OCI-LY1 (cell line): Measurements from ENCODE around the gene SMYD4.

Experiments used
- EZH2 ChIP-seq: fragments of 200-600 bp; sonication (generic), shearing (Covaris generic); IDR thresholded peaks from 2 replicates; pipeline ENCODE4 v1.8.0; 2017; ENCODE audit warnings: borderline replicate concordance, mixed run types, mild to moderate bottlenecking, antibody characterized with exemption, low read length, moderate library complexity, mixed read lengths
- TF ChIP-seq, protein P1 (sequence below): fragments of 200-600 bp; sonication (generic), shearing (Covaris generic); IDR thresholded peaks from 2 replicates; pipeline ENCODE4 v1.5.1; 2017; ENCODE audit warnings: mild to moderate bottlenecking, antibody characterized with exemption, low read length, moderate library complexity, mixed read lengths

DNA sequence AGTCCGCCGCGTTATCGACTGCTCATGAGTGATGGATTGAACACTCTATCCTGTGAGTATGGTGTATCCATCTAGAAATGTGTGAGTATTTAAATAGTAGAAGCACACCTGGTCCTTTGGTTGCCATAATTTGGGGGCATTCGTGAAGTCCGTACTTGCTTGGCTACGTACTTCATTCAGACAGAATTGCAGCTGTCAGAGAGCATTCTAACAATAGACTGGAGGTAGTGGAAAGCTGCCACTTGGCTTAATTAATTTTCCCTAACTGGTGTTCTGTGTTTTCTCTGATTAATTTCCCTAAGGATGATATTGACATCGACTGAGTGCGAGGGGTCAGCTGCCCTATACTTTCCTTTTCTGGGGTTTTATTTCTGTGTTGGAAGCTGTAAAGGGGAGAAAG is 14.2 kb upstream of the SMYD4 start:
- TF ChIP-seq, protein P1, sequence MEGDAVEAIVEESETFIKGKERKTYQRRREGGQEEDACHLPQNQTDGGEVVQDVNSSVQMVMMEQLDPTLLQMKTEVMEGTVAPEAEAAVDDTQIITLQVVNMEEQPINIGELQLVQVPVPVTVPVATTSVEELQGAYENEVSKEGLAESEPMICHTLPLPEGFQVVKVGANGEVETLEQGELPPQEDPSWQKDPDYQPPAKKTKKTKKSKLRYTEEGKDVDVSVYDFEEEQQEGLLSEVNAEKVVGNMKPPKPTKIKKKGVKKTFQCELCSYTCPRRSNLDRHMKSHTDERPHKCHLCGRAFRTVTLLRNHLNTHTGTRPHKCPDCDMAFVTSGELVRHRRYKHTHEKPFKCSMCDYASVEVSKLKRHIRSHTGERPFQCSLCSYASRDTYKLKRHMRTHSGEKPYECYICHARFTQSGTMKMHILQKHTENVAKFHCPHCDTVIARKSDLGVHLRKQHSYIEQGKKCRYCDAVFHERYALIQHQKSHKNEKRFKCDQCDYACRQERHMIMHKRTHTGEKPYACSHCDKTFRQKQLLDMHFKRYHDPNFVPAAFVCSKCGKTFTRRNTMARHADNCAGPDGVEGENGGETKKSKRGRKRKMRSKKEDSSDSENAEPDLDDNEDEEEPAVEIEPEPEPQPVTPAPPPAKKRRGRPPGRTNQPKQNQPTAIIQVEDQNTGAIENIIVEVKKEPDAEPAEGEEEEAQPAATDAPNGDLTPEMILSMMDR: no peak
- TF ChIP-seq EZH2: no peak
